ENCODE measurements around the gene UNC5C.
A peak's percentile ranks its signal among the peaks of the same experiment; 100 is the strongest.

UNC5C gene

GRCh38 chr4:95546221-95546620 lies 2.6 kb downstream of the UNC5C start:
- DNase-seq: no peak

- DNase-seq: no peak
These were observed 3.2 kb downstream of the UNC5C start for GRCh38 chr4:95545546-95545945.

DNA sequence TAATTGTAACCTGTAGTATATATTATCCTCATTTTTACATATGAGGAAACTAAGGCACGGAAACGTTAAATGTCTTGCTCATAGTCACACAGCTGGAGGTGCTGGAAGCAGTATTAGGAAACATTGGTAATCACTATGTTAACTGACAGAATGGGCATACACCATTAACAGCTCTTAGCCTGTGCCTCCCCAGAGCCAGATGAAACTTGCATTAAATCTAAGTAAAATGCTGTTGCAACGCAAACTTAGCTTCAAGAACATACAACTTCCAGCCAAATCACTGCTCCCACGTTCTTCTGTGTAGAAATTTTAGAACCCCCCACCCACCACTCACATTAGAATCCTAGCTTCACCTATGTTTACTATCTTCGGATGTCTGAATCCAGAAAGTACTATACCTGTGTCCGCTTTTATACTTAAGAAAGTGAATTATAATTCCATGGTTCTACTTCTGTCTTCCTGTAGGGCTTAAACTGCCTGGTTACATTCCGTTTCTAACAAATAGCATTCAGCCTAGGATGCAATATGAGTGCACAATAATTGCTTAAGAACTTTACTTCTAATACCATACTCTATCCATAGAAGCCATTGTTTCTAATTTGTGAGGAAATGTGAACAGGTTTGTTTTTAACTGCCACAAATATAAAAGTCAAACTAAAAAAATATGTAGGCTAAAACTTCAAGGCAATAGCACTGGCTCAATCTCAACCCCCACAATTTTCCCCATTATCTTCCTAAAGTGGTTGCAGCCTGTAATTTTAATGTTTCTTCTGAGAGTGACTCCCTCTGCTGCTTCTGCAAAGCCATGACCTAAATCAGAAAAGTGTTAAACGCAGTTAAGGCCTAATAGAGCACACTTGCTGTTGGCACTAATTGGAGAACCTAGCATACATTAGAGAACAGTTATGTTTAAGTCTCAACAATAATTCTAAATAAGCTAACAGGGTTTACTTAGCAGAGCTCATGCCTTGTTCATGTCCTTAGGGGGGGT lies 4.4 kb downstream of the UNC5C start:
- DNase-seq: no peak

DNA sequence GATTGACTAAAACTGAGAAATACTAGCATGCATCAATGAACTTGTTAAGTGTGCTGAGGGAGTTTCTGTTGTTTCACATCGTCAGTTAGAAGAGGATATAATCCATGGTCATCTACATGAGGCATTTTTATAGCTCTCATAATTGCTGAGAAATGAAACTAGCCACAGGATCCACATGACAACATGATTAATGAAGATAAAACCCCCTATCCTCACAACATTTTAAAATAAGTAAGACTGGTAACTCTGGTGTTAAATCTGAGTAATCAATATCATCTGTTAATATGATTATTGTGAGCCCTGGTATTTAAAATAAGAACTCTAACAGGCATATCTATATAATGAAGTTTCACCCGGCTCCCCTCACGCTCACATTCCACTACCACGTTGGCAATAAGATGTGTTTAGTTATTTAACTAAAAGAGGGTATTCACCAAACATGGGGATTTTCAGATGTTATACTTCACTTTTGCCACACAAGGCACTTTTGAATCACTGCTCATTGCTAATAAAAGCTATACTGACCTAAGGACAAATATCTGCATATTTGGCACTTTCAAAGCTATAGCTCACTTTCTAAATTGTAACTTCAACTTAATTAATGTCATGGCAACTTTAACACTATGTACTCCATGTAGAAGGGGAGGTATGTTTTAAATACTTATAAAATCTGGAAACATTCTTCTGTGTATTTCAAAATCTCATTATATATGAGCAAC lies 6.7 kb downstream of the UNC5C start:
- DNase-seq: no peak

DNA sequence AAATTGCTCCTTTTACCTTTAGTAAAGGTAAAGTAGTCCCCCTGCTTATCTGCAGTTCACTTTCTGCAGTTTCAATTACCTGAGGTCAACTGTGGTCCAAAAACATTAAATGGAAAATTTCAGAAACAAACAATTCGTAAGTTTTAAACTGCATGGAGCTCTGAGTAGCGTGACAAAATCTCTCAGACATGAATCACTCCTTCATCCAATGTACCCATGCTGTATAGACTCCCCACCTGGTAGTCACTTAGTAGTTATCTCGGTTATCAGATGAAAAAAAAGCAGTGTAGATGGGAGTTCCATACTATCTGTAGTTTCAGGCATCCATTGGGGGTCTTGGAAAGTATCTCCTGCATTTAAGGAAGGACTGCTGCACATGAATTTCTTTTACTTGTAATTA lies 7.7 kb downstream of the UNC5C start:
- no peak for DNase-seq

DNA sequence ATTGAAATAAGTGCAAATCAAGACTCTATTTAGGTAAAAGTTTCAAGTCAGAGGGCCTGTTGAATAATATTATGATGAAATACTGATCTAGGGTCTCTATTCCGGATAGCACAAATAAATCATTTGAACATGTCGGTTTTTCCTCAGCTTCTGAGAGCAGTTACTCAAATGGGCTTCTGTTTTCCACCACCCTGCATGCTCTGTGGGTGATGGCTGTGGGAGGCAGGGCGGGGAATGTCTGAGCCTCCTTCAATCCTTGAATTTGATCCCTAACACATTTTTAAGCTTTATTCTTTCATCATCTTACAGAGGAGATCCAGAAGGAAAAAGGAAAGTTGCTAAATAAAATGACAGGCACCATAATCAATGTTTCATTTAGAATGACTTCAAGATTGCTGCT lies 8.5 kb downstream of the UNC5C start:
- no peak for DNase-seq

GRCh38 chr4:95539106-95539505 lies 9.7 kb downstream of the UNC5C start:
- no peak for DNase-seq

DNA sequence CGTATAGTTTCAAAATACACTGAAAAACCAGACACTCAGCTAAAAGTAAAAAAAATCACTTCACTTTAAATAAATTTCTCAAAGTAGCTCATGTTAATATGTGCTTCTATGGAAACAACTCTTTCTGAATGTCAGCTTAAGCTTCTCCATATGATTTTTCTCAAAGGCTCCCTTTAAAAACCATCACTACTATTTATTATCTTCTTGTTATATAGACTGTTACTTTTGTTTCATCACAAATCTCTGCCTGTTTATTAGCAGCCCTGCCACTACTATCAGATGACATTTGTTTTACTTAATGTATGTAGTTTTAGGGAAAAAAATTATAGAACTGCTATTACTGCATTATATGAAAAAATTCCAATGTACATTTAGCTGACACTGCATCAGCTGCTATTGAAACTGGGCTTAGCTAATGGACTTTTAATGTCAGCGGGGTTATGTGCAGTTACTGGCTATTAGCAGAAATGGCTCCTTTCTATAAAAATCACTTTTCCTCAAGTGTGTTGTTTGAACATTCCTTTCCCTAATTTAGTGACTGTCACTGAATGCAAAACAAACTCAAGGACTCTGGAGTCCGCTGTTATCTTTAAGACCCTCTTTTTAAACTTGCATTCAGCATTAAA lies 10.8 kb downstream of the UNC5C start:
- DNase-seq: no peak

- DNase-seq: no peak
These were observed 11.6 kb downstream of the UNC5C start for GRCh38 chr4:95537191-95537590.

DNA sequence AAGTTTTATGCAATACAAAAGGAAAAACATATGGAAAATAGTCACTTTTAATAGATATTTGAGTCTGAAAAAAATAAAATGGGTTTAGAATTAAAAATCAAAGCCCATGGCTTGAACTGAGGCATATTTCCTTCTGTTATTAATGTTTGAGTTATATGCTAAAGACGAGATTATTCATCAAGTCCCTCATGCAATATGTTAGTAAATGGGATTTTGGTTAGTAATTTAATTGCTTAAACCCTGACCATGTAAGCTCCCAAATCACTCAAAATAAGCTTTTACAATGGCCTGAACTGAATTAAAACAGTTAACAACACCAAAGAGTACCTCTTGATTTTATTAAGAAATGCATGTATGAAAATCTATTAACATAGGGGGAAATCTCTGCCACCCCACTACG lies 12.1 kb downstream of the UNC5C start:
- DNase-seq: no peak

GRCh38 chr4:95535180-95535579 lies 13.6 kb downstream of the UNC5C start:
- DNase-seq: no peak

DNA sequence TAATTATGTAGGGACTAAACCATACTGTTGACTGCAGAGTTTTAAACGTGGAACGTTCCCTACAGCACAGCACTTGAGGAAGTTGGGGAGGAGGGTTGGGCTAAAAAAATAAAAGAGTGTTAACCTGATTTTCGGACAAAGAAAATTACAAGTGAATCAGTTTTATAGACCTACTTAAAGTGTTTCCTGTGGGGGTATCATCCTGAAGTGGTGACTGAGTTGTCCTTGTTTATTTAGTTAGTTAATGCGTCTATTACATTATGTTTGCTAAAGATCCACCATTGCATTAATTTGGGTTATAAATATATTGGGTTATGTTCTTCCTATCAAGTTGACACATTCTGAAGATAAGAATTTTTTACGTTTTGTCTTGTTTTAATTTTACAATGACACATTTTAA lies 14.7 kb downstream of the UNC5C start:
- peak; percentile 9 for DNase-seq

DNA sequence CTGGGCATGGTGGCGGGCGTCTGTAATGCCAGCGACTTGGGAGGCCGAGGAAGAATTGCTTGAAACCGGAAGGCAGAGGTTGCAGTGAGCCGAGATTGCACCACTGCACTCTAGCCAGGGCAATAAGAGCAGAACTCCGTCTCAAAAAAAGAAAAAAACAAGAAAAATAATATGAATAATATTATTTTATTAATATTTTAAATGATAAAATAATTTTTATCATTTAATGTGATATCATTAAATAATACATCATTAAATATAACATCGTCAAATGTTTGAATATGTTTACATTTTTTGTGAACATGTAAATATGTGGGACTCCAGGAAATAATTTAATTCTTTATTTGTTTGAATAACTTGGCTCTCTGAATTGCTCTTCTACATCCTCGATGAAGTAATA lies 15.5 kb downstream of the UNC5C start:
- DNase-seq: no peak

DNA sequence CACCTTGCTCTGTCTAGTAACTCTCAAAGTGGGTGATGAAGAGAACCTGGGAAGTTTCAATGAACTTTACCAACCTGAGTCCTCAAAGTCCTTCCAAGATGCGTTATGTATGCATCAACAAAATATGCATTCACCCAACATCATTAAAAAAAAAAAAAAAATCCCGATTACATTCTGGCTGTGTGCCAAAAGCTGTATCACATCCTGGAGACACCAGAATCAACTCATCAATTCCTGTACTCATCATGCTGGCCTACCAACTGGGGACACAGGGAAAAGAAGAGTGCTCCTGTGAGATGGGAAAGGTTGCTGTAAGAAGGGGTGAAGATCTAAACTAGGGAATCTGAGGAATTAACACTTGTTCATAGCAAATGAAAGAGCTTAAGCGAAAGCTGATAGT lies 16.5 kb downstream of the UNC5C start:
- no peak for DNase-seq

GRCh38 chr4:95531141-95531540 lies 17.6 kb downstream of the UNC5C start:
- peak; percentile 49 for DNase-seq

DNA sequence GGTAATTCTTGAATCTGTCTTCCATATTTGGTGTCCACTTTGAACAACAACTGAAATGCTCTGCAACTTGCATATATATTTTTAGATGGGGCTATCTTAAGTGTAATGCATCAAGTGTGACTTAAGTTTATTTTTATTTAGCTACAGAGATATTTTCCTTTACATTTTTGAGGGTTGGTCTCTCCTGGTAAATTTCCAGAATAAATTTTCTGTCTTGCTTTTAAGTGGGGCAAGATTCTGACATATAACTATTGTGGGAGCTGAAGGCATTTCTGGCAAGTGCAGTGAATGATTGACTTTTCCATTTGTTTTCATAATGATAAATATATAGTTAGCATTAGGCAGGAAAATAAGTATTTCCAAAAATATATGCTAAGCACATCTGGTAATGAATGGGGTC lies 18.8 kb downstream of the UNC5C start:
- DNase-seq: no peak

DNA sequence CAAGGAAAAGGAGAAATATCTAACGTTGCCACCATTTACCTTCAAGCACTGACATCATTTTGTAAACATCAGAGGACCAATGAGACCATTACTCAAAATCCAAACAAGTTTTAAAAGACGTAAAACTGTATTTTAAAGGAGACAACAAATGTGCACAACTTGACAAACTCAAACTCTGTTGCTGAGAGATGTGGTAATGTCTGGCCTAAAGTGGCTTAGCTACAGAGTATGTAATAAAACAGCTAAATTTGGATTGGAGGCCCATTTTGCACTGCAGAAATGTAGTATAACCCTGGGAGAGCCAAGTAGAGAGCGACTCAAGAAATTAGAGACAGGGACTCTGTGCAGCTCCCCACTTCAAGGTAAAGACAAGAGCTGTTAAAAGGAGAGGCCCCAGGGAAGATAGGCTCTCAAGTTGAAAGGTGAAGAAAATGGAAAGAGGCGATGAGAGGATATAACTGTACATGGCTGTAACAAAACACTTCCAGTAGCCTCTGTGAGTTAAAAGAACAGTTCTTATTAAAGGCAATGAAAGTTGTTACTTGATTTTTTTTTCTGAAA lies 20.3 kb downstream of the UNC5C start:
- DNase-seq: no peak

- DNase-seq: no peak
These were observed 22.7 kb downstream of the UNC5C start for GRCh38 chr4:95526075-95526474.

DNA sequence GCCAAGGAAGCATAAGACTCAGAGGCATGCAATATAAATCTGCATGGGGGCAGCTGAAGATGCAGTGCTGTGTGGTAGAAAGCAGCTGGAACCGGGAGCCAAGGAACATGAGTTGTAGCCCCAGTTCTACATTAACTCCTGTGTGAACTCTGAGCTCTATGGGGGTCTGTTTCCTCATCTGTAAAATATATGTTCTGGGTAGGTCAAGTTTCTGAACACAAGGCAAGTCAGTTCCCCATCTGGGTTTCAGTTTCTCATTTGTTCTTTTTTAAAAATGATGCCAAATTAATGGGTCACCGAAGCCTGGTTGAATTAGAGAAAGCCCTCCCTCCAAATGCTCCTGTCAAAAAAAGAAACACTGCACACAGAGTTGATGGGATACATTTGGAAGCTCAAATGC lies 24.0 kb downstream of the UNC5C start:
- DNase-seq: no peak

DNA sequence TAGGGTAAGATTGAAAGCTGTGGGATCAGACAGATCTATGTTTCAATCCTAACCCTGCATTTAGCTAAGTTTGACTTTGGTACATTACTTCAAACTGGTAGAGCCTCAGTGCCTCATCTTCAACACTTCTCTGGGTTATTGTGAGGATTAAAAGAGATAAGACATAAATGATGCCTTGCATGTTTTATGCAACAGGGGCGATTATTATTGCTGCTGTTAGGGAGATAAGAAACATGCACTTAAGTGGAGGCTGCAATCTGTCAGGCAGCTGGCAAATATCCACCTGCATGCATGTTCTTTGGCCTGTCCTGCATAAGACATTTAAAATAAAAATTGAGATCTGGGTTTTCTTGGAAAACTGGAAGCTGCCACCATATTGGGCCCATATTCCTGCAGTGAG lies 24.6 kb downstream of the UNC5C start:
- no peak for DNase-seq

DNA sequence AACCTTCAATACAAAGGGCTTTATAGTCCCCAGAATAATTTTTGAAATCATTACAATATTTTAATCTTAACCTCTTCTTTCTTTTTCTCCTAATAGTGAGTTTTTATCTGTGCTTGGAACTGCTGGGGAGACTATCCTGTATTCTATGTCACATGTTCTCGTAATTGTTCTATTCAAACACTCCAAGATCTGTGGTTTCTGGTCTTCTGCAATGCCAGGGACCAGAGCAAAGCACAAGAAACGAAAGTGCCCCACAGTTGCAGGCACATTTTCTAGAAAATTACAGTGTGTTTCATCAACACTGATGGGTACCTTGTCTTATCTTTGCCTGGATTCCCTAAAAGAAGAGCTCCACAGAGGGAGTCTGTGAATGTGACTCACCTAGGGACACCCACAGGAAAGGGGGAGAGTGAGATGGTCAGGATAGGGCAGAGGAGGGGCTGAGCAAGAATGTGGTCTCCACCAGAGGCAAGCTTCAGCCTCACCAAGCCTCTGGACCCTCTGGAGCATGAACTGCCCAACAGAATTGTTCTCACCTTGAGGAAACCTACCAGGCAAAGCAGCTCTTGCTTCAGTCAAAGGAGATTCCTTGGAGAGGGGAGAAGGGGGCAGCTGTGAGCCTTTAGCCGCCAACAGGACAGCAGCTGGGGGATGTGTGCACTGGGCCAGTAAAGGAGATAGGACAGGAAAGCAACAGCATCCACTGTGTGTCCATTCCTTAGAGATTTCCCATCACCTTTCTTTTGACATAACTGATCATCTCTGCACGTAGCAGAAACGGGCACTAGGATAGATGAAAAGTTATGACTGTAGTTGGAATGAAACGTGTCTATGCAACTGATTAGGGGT lies 25.9 kb downstream of the UNC5C start:
- DNase-seq: no peak

DNA sequence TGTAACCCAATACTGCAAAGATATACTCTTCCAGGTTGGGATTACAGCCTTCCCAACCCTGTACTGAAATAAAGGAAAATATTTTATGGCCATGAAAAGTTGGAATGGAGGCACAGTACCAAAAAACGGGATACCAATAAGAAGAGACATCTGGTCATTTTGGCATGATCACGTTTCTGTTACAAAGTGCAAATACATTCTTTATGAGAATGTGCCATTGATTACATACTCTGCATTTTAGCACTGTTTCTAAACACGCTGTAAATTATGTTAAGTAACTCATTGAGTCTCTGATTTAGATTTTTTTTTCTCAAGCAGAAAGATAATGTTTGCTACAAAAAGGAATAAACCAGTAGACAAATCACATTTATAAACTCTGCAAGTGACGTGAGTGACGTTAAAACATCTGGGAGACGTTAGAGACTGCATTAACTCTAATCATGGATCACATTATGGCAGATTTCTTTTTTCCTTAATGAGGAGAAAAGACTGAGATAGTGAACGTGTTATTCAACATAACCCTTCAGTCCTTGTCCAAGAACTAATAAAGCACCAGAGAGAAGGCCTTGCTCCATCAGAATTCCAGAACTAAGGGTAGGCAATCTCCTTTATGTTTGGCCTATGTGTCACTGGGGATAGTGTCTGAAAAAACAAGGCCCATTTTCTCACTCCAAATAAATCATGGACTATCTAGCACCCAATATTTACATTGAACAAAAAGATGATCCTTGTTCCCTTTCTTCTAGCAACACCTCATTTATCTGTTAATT lies 31.0 kb downstream of the UNC5C start:
- DNase-seq: no peak
